Spleen (tissue), 7 donors: ENCODE measurements around the gene SDC3.

Experiments used
- CTCF ChIP-seq, 11 experiments: fragments of 200-600 bp in 7 of 11; fragments of 450-650 bp in 4 of 11; sonication (generic) in 4 of 11; IDR thresholded peaks in 8 of 11; conservative IDR thresholded peaks in 3 of 11; 1 replicate in 7 of 11; 2 replicates in 4 of 11; pipeline versions ENCODE4 v1.4.0 to v1.8.0; 2016 to 2021; ENCODE audit warnings: antibody characterized with exemption in 11 of 11, inconsistent platforms in 4 of 11, mild to moderate bottlenecking in 1 of 11
- POLR2A ChIP-seq, 3 donors: fragments of 450-650 bp; IDR thresholded peaks; one replicate each; pipeline ENCODE4 v1.5.1; 2017; ENCODE audit warnings: antibody characterized with exemption in 3 of 3, mild to moderate bottlenecking in 1 of 3
- POLR2AphosphoS5 ChIP-seq, 3 donors: sonication (generic); formaldehyde crosslinking; IDR thresholded peaks; one replicate each; pipeline ENCODE4 v1.5.1; 2017; ENCODE audit warnings: antibody characterized with exemption in 3 of 3
- donor health status: DM: no; HTN: no; CAD: no; lungs with moderate emphysema.
- donor health status: DM: no; HTN: no; CAD: no.
- donor health status: DM: no; HTN: no; CAD: no.

GRCh38 chr1:30851286-30851685 is 57.3 kb downstream of the SDC3 start:
- TF ChIP-seq CTCF (IDR thresholded peaks at IDR 0.05 in 8 of 11, conservative IDR thresholded peaks at IDR 0.05 in 3 of 11) (no peak), POLR2AphosphoS5 (IDR thresholded peaks at IDR 0.05) (no peak), POLR2A (IDR thresholded peaks at IDR 0.05) (no peak)
